Hepatocyte (in vitro differentiated cells): Measurements from ENCODE around the gene FGD5. TPM values are rescaled to one million over a fixed set of nuclear protein-coding genes. Genes with fewer than 3 reads are reported as not detected.

Experiments
- DNase-seq: peaks from one replicate; pipeline ENCODE4 v3.0.0-alpha.2; 2016; ENCODE audit warnings: low spot score
- H2AFZ ChIP-seq: fragments of 200-600 bp; sonication (generic); 2 replicates; pipeline ENCODE4 v1.6.0; 2016; ENCODE audit warnings: antibody characterized with exemption, mild to moderate bottlenecking
- H3K27ac ChIP-seq: fragments of 200-600 bp; sonication (generic); 2 replicates; pipeline ENCODE4 v1.5.1; 2016; ENCODE audit warnings: mild to moderate bottlenecking
- H3K27me3 ChIP-seq: fragments of 200-600 bp; sonication (generic); 2 replicates; pipeline ENCODE4 v1.6.1; 2016
- H3K36me3 ChIP-seq: fragments of 200-600 bp; sonication (generic); replicated peaks from 2 replicates; pipeline ENCODE4 v1.5.1; 2016; ENCODE audit warnings: low read depth; ENCODE audit not compliant: insufficient read depth
- H3K4me1 ChIP-seq: fragments of 200-600 bp; sonication (generic); 2 replicates; pipeline ENCODE4 v1.5.1; 2016; ENCODE audit warnings: mild to moderate bottlenecking, moderate library complexity; ENCODE audit not compliant: insufficient read depth
- H3K4me2 ChIP-seq: fragments of 200-600 bp; sonication (generic); 2 replicates; pipeline ENCODE4 v1.6.0; 2016
- H3K4me3 ChIP-seq: fragments of 200-600 bp; sonication (generic); 2 replicates; pipeline ENCODE4 v1.5.1; 2016; ENCODE audit warnings: mild to moderate bottlenecking
- H3K79me2 ChIP-seq: fragments of 200-600 bp; sonication (generic); 2 replicates; pipeline ENCODE4 v1.6.0; 2017; ENCODE audit warnings: mild to moderate bottlenecking
- H3K9me2 ChIP-seq: fragments of 200-600 bp; sonication (generic); replicated peaks from 2 replicates; pipeline ENCODE4 v1.6.0; 2017; ENCODE audit warnings: mild to moderate bottlenecking; ENCODE audit not compliant: insufficient read depth
- H3K9me3 ChIP-seq: fragments of 200-600 bp; sonication (generic); 2 replicates; pipeline ENCODE4 v1.5.1; 2016; ENCODE audit warnings: low read depth, mild to moderate bottlenecking
- H4K20me1 ChIP-seq: fragments of 200-600 bp; sonication (generic); 2 replicates; pipeline ENCODE4 v1.6.0; 2016; ENCODE audit warnings: mild to moderate bottlenecking; ENCODE audit not compliant: insufficient read depth, poor library complexity, severe bottlenecking
- EZH2 ChIP-seq: fragments of 200-600 bp; sonication (generic); IDR thresholded peaks from 2 replicates; pipeline ENCODE4 v1.6.1; 2016; ENCODE audit warnings: antibody characterized with exemption, mild to moderate bottlenecking, borderline replicate concordance
- EZH2phosphoT487 ChIP-seq: fragments of 200-600 bp; sonication (generic); IDR thresholded peaks from one replicate; pipeline ENCODE4 v1.6.1; 2018; ENCODE audit warnings: antibody characterized with exemption, mild to moderate bottlenecking, low read depth, moderate library complexity; ENCODE audit not compliant: unreplicated experiment, severe bottlenecking
- WGBS: methylation state at CpG from one replicate; pipeline ENCODE4 v1.1.6; 2016; ENCODE audit warnings: low lambda C conversion rate; ENCODE audit errors: missing lambda C conversion rate; 5-methylcytosine and 5-hydroxymethylcytosine counted together
- polyA plus RNA-seq: library from polyadenylated mRNA; unstranded; fragments of >200 nt; fragmentation: Nextera tagmentation; extraction: Ambion mirVana; gene quantifications from 2 replicates; pipeline ENCODE4 v1.2.1, GENCODE V29; 2016
- total RNA-seq: library from RNA; depleted of rRNA; stranded (reverse); fragments of >200 nt; gene quantifications from 2 replicates; pipeline ENCODE4 v1.2.3, GENCODE V29; 2014
- TF ChIP-seq, protein P1 (sequence below): fragments of 200-600 bp; sonication (generic); IDR thresholded peaks from 2 replicates; pipeline ENCODE4 v1.5.1; 2016; ENCODE audit warnings: antibody characterized with exemption, mild to moderate bottlenecking; ENCODE audit not compliant: poor library complexity

Gene FGD5
- total and polyA plus RNA-seq, 2 experiments from 2014 or later: 2.9 to 3.3 TPM

DNA sequence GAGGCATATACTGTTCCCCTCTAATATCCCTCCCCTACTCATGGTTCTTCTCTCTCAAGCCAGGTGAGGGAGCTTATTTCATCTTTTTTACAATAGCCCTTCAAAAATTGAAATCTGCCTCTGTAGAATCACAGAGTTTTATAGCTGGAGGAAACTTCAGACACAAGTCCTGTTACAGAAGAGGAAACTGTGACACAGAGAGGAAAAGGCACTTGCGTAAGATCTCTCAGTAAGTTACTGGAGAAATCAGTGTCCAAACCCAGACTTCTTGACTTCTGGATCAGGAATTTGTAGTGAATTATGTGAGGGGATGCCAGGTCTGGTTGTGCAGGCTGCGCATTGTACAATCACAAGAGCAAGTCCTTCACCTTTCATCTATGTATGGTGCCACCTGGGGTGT is 4.6 kb downstream of the FGD5 start:
- Histone ChIP-seq H3K4me2 (peak overlapping the region; percentile 73), H3K9me3 (no peaks in the 10 kb centered on the region), H3K36me3 (no peaks in the 10 kb centered on the region), H3K27me3 (no peaks in the 10 kb centered on the region), H3K4me3 (no peak overlapping the region), H3K79me2 (no peaks in the 10 kb centered on the region), H3K9me2 (no peaks in the 10 kb centered on the region), H2AFZ (peak overlapping the region; percentile 24), H3K4me1 (peaks cover 10% of the 10 kb centered on the region), H4K20me1 (no peaks in the 10 kb centered on the region), H3K27ac (no peak overlapping the region)
- 93% methylated on average over 2 of the region's 2 CpGs for WGBS
- no peak for DNase-seq
- TF ChIP-seq EZH2 (no peak), EZH2phosphoT487 (no peak)
- TF ChIP-seq, protein P1, sequence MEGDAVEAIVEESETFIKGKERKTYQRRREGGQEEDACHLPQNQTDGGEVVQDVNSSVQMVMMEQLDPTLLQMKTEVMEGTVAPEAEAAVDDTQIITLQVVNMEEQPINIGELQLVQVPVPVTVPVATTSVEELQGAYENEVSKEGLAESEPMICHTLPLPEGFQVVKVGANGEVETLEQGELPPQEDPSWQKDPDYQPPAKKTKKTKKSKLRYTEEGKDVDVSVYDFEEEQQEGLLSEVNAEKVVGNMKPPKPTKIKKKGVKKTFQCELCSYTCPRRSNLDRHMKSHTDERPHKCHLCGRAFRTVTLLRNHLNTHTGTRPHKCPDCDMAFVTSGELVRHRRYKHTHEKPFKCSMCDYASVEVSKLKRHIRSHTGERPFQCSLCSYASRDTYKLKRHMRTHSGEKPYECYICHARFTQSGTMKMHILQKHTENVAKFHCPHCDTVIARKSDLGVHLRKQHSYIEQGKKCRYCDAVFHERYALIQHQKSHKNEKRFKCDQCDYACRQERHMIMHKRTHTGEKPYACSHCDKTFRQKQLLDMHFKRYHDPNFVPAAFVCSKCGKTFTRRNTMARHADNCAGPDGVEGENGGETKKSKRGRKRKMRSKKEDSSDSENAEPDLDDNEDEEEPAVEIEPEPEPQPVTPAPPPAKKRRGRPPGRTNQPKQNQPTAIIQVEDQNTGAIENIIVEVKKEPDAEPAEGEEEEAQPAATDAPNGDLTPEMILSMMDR: no peak

DNA sequence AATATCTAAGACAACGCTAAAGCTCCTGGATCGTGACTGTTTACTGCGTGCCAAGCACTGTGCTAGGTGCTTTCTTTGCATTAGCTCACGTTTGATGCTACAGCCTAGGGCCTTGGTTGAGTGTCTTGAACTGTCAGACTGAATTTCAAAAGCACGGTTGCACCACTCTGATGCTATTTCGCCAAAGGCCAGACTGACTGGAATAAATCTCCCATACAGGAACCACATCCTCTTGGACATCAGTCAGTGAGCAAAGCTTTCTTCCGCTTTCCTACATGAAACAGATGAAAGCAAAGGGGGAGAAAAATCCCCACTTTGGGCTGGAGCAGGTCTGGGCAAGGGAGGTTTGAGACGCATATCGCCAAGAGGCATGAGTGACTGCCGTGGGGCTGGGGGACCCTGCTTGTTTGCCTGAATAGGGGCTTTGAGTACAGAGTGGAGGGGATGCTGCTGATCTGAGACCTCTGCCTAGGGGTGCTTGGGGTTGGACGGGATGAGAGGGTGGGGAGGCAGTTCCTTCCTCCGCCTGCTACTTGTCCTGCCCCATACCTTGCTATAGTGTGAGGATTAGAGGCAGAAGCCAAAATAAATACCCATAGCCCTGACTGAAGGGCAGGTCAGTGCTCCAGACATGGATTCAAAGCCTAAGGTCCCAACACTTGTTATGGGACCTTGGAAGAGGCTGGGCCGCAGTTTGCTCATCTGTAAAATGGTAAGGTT is 5.3 kb downstream of the FGD5 start:
- Histone ChIP-seq H3K9me2 (no peaks in the 10 kb centered on the region), H3K9me3 (no peaks in the 10 kb centered on the region), H3K4me2 (no peak overlapping the region), H2AFZ (no peak overlapping the region), H4K20me1 (no peaks in the 10 kb centered on the region), H3K27me3 (no peaks in the 10 kb centered on the region), H3K36me3 (no peaks in the 10 kb centered on the region), H3K27ac (no peak overlapping the region), H3K79me2 (no peaks in the 10 kb centered on the region), H3K4me3 (no peak overlapping the region), H3K4me1 (peaks cover 10% of the 10 kb centered on the region)
- 83% methylated on average over 13 of the region's 13 CpGs for WGBS
- no peak for DNase-seq
- TF ChIP-seq, protein P1: no peak

DNA sequence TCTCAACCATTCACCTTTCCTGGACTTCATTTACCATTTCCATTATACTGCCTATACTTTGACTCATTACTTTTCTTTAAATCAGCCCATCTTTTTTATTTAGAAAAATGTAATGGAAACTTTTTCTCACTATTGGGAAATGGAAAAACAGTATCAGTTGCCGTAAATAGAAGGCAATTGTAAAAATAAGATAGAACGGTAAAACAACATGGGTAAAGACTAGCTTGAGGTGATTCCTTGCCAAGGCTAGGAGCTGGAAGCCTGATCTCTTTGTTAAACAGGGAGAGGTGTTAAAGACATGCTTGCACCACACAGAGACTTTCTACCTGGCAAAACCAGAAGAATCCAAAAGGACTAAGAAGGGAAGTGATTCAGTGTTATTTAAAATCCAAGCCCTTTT is 5.9 kb downstream of the FGD5 start:
- TF ChIP-seq, protein P1: no peak
- TF ChIP-seq EZH2: no peak
- no peak for TF ChIP-seq EZH2phosphoT487
- no peak for DNase-seq
- H4K20me1 ChIP-seq: no peaks in the 10 kb centered on the region
- no peak overlapping the region for H3K27ac ChIP-seq
- H3K4me2 ChIP-seq: no peak overlapping the region
- no peaks in the 10 kb centered on the region for H3K36me3 ChIP-seq
- no peak overlapping the region for H2AFZ ChIP-seq
- H3K4me1 ChIP-seq: peaks cover 10% of the 10 kb centered on the region
- H3K27me3 ChIP-seq: no peaks in the 10 kb centered on the region
- H3K79me2 ChIP-seq: no peaks in the 10 kb centered on the region
- H3K9me2 ChIP-seq: no peaks in the 10 kb centered on the region
- H3K9me3 ChIP-seq: no peaks in the 10 kb centered on the region
- no peak overlapping the region for H3K4me3 ChIP-seq
- 72% methylated on average over 2 of the region's 2 CpGs for WGBS

DNA sequence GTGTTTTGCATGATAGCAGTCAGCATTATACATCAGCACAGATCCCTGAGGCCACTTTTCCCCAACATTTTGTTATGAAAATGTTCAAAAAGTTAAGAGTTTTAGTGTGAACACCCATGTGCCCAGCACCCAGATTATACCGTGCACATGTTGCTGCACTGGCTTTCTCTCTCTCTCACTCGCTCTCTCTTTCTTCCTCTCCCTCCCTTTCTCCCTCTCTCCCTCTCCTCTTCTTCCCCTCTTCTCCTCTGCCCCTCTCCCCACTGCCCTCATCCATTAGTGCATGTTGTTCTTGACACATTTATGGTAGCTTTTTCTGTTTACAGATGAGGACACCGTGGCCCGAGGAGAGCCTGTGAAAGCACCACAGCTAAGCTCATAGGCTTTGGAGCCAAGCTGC is 7.3 kb downstream of the FGD5 start:
- Histone ChIP-seq H3K36me3 (no peaks in the 10 kb centered on the region), H3K27ac (no peak overlapping the region), H3K9me2 (no peaks in the 10 kb centered on the region), H3K4me1 (peaks cover 13% of the 10 kb centered on the region), H3K4me3 (no peak overlapping the region), H3K79me2 (no peaks in the 10 kb centered on the region), H2AFZ (no peak overlapping the region), H3K27me3 (peaks cover 5% of the 10 kb centered on the region), H3K4me2 (no peak overlapping the region), H4K20me1 (no peaks in the 10 kb centered on the region), H3K9me3 (no peaks in the 10 kb centered on the region)
- no peak for DNase-seq
- WGBS: 50% methylated on average over 4 of the region's 4 CpGs
- TF ChIP-seq EZH2phosphoT487 (no peak), EZH2 (no peak)
- TF ChIP-seq, protein P1: no peak
